Suprapubic skin (tissue), 4 donors: Measurements from ENCODE around the gene SORCS3. TPM values are rescaled to one million over a fixed set of nuclear protein-coding genes. Genes with fewer than 3 reads are reported as not detected.

Source experiments
- DNase-seq, 2 donors: peaks; one replicate each; pipeline ENCODE4 v3.0.0-alpha.2; 2019; ENCODE audit warnings: low spot score in 2 of 2
- H3K27ac ChIP-seq: fragments of 200-600 bp; sonication (generic); one replicate; pipeline ENCODE4 v1.5.1; 2019
- H3K27me3 ChIP-seq: fragments of 200-600 bp; sonication (generic); one replicate; pipeline ENCODE4 v1.5.1; 2019
- H3K36me3 ChIP-seq: fragments of 200-600 bp; sonication (generic); one replicate; pipeline ENCODE4 v1.5.1; 2019
- H3K4me1 ChIP-seq: fragments of 200-600 bp; sonication (generic); one replicate; pipeline ENCODE4 v1.5.1; 2019
- H3K4me3 ChIP-seq: fragments of 200-600 bp; sonication (generic); one replicate; pipeline ENCODE4 v1.5.1; 2019; ENCODE audit warnings: mild to moderate bottlenecking
- H3K9me3 ChIP-seq: fragments of 200-600 bp; sonication (generic); one replicate; pipeline ENCODE4 v1.5.1; 2019
- EP300 ChIP-seq: sonication (generic); formaldehyde crosslinking; IDR thresholded peaks from one replicate; pipeline ENCODE4 v1.6.1; 2017; ENCODE audit warnings: antibody characterized with exemption
- POLR2A ChIP-seq, 2 donors: fragments of 450-650 bp; IDR thresholded peaks; one replicate each; pipeline ENCODE4 v1.6.1; 2017; ENCODE audit warnings: antibody characterized with exemption in 2 of 2, mild to moderate bottlenecking in 2 of 2, moderate library complexity in 2 of 2
- POLR2AphosphoS5 ChIP-seq, 3 donors: sonication (generic); formaldehyde crosslinking; IDR thresholded peaks; one replicate each; pipeline ENCODE4 v1.6.1; 2017; ENCODE audit warnings: antibody characterized with exemption in 3 of 3
- WGBS: methylation state at CpG from one replicate; pipeline ENCODE4 v1.1.5; 2018; 5-methylcytosine and 5-hydroxymethylcytosine counted together
- total RNA-seq, 4 donors: library from RNA; depleted of rRNA; stranded (reverse); fragments of >200 nt; gene quantifications; one replicate each; pipeline ENCODE4 v1.1.0, GENCODE V29; 2016
- TF ChIP-seq, protein P1 (sequence below), 2 donors: fragments of 200-600 bp in 1 of 2; fragments of 450-650 bp in 1 of 2; sonication (generic) in 1 of 2; IDR thresholded peaks; one replicate each; pipeline ENCODE4 v1.5.1; 2016 to 2019; ENCODE audit warnings: antibody characterized with exemption in 2 of 2, mild to moderate bottlenecking in 1 of 2, moderate library complexity in 1 of 2

The SORCS3 gene
- total RNA-seq, 4 donors from 2014 or later: 0.16 to 0.19 (median 0.18) TPM

DNA sequence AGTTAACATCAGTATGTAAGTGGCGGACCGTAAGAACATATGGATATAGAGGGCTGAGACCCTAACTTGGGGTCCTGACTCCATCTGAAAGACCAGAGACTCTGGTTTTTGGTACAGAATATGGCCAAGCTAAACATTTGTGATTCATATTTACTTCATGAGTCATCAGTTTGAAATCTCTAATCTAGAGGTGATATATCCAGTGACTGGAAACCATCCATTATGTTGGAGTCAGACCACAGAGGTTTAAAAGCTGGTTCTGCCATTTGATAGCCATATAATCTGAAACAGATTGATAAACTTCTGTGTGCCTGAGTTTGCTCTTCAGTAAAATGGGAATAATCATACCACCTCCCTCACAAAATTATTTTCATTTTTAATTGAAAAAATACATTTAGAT is 505.3 kb downstream of the SORCS3 start:
- DNase-seq: no peak
- 88% methylated on average over 2 of the region's 2 CpGs for WGBS
- Histone ChIP-seq H3K27ac (no peak overlapping the region), H3K9me3 (no peaks in the 10 kb centered on the region), H3K4me1 (no peaks in the 10 kb centered on the region), H3K4me3 (no peak overlapping the region), H3K36me3 (no peaks in the 10 kb centered on the region), H3K27me3 (no peaks in the 10 kb centered on the region)
- TF ChIP-seq EP300 (no peak), POLR2AphosphoS5 (IDR thresholded peaks at IDR 0.05) (no peak), POLR2A (IDR thresholded peaks at IDR 0.05) (no peak)
- TF ChIP-seq, protein P1, sequence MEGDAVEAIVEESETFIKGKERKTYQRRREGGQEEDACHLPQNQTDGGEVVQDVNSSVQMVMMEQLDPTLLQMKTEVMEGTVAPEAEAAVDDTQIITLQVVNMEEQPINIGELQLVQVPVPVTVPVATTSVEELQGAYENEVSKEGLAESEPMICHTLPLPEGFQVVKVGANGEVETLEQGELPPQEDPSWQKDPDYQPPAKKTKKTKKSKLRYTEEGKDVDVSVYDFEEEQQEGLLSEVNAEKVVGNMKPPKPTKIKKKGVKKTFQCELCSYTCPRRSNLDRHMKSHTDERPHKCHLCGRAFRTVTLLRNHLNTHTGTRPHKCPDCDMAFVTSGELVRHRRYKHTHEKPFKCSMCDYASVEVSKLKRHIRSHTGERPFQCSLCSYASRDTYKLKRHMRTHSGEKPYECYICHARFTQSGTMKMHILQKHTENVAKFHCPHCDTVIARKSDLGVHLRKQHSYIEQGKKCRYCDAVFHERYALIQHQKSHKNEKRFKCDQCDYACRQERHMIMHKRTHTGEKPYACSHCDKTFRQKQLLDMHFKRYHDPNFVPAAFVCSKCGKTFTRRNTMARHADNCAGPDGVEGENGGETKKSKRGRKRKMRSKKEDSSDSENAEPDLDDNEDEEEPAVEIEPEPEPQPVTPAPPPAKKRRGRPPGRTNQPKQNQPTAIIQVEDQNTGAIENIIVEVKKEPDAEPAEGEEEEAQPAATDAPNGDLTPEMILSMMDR (IDR thresholded peaks at IDR 0.05): no peak

DNA sequence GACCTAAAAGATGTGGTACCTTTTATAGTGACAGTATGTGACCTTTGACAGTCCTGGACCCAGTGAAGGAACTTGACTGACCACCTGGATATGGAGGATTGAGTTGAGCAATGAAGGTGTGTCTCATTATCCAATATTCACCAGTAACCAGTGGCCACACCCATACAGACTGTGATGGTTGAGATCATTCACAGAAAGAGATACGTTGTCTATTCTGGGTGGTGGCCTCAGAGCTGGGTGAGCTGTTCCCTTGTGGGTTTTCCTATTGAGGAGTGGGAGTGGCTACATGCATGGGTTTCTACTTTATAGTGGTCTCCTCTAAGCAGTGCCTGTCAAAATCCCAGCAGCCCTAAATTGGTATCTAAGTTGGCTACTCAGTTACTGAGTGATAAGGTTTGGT is 507.4 kb downstream of the SORCS3 start:
- Histone ChIP-seq H3K9me3 (no peaks in the 10 kb centered on the region), H3K4me1 (no peaks in the 10 kb centered on the region), H3K4me3 (no peak overlapping the region), H3K27ac (no peak overlapping the region), H3K36me3 (no peaks in the 10 kb centered on the region), H3K27me3 (no peaks in the 10 kb centered on the region)
- 0% methylated on average over 1 of the region's 1 CpG for WGBS
- DNase-seq: no peak
- TF ChIP-seq POLR2A (IDR thresholded peaks at IDR 0.05) (no peak), EP300 (no peak), POLR2AphosphoS5 (IDR thresholded peaks at IDR 0.05) (no peak)
- TF ChIP-seq, protein P1 (IDR thresholded peaks at IDR 0.05): no peak

- Histone ChIP-seq H3K27me3 (no peaks in the 10 kb centered on the region), H3K4me1 (no peaks in the 10 kb centered on the region), H3K36me3 (no peaks in the 10 kb centered on the region), H3K9me3 (no peaks in the 10 kb centered on the region), H3K4me3 (no peak overlapping the region), H3K27ac (no peak overlapping the region)
- DNase-seq: no peak
- TF ChIP-seq POLR2AphosphoS5 (IDR thresholded peaks at IDR 0.05) (no peak), POLR2A (IDR thresholded peaks at IDR 0.05) (no peak), EP300 (no peak)
- TF ChIP-seq, protein P1 (IDR thresholded peaks at IDR 0.05): no peak
- 93% methylated on average over 2 of the region's 2 CpGs for WGBS
Measured at GRCh38 chr10:105148921-105149320, 507.8 kb downstream of the SORCS3 start.

DNA sequence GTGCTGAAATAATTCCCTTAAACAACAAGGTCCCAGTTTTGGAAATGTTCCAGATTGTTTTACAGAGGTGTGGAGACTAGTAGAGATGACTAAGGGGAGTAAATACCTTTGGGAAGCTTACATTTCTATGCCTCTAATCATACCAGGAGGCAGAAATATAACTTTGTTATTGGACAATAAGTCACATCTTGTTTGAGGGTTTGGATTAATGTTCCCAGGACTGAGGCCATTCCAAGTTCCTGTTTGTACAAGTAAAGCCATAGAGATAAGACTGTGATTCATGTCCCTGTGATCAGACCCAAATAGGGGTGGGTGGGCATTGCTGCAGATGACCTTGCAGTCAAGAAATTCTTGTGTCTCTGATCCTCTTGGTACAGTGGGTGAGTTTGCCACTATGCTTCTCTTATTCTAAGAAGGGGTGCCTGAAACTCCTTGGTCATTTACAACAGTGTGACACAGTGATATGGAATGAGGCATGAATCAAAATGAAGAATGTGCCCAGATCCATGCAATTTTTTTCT is 508.3 kb downstream of the SORCS3 start:
- no peak overlapping the region for H3K27ac ChIP-seq
- no peaks in the 10 kb centered on the region for H3K36me3 ChIP-seq
- no peak for DNase-seq
- H3K9me3 ChIP-seq: no peaks in the 10 kb centered on the region
- no peak overlapping the region for H3K4me3 ChIP-seq
- no peaks in the 10 kb centered on the region for H3K4me1 ChIP-seq
- H3K27me3 ChIP-seq: no peaks in the 10 kb centered on the region
- TF ChIP-seq POLR2A (IDR thresholded peaks at IDR 0.05) (no peak), EP300 (no peak), POLR2AphosphoS5 (IDR thresholded peaks at IDR 0.05) (no peak)
- TF ChIP-seq, protein P1 (IDR thresholded peaks at IDR 0.05): no peak

DNA sequence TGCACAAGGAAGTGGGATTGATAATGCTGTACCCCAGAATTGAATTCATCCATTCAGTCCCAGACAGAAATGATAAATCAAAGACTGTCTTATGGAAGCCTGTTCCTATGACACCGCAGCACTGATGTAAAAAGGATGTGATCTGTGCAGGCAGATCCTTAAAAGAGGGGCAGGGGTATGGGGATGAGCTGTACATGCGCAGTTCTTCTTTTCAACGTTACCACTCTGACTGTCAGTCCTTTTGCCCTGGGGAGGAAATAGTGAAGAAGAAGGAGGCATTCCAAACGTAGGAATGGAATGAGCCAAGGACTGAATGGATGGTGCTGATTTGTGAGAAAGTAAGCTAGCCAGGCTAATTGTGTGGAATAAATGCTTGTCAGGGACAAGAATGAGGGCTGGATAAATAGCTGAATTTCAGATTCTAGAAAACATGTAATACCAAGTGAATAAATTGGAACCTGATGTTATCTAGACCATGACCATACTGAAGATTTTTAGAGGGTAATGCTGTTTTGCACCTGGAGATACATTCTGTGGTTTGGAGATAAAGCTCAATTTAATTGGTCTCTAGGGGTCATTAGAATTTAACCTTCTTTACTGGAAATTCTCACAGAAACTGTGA is 509.3 kb downstream of the SORCS3 start:
- DNase-seq: no peak
- WGBS: 36% methylated on average over 4 of the region's 4 CpGs

More for the DNA sequence above, 509.3 kb downstream of the SORCS3 start:
- Histone ChIP-seq H3K9me3 (no peaks in the 10 kb centered on the region), H3K27ac (no peak overlapping the region), H3K4me1 (no peaks in the 10 kb centered on the region), H3K36me3 (no peaks in the 10 kb centered on the region), H3K27me3 (no peaks in the 10 kb centered on the region), H3K4me3 (no peak overlapping the region)
- TF ChIP-seq, protein P1 (IDR thresholded peaks at IDR 0.05): no peak
- TF ChIP-seq POLR2AphosphoS5 (IDR thresholded peaks at IDR 0.05): no peak
- TF ChIP-seq POLR2A (IDR thresholded peaks at IDR 0.05): no peak
- TF ChIP-seq EP300: no peak
